GM19468 (cell line): ENCODE data around the gene ADCK1.
"Not testable (repeated sequence)": the region's sequence is repeated elsewhere in the genome, so short reads cannot be mapped to it uniquely, and the experiment has no call there.

ENCODE experiments used
- ATAC-seq: cut with Tn5 transposase; IDR thresholded peaks from one replicate; pipeline ENCODE4 v1.9.1; 2021; ENCODE audit warnings: mild to moderate bottlenecking, moderate library complexity, moderate number of reproducible peaks; ENCODE audit not compliant: unreplicated experiment; ENCODE audit errors: extremely low read depth

Gene ADCK1

DNA sequence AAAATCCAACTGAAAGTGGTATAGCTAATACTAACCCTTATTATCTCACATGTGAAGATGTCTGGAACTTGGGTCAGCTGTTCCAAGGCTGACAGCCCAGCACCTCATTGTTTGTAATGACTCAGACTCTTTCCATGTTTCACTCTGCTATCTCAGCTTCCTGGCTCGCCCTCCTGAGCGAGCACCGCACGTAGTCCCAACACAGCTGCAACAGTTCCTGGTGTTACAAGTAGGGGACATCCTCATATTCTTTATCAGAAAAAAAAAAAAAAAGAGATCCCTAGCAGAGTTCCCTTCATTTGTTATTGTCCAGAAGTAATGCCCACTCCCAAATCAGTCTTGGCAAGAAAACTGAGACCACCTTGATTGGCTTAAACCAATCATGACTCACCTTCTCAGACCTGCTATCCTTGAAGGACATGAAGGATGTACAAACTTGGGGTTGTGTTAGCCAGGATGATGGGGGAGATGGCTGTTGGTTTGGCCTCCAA, 92.5 kb downstream of the ADCK1 start:
- ATAC-seq = no peak

- ATAC-seq = no peak
These were observed 93.1 kb downstream of the ADCK1 start for GRCh38 chr14:77892890-77893484.

DNA sequence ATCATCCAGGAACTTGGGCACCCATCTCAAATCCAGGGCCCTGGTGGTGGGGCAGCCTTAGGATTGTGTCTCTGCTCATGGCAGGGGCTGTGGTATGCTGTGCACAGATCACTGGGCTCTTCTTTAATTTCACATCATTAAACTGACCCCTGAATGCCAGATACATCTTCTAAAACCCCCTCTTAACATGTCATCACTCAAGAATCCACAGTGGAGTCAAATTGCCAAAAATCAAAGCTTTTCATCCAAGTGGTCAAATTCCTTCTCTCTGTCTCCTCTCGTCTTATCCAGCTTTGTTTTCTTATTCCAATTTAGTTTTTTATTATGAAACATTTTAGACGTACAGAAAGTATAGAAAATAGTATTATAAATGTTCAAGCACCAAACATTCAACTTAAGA, 97.5 kb downstream of the ADCK1 start:
- no peak for ATAC-seq

DNA sequence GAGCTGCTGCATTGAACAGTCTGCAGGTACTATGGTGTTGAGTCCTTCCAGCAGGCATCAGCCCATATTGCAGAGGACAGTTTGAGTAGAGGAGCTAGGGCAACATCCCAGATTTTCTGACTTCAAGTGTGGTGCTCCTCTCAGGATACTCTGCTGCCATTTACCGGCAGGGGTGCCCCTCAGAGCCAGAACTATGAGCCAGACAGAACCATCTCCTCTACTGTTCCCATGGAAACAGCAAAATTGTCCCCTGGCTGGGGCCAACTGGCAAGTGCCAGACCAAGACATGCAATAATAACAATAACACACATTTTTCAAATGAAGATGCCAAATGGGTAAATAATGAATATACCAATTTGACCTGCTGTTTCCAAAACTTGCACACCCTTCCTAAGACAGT, 102.9 kb downstream of the ADCK1 start:
- no peak for ATAC-seq

GRCh38 chr14:77903221-77903620, 103.3 kb downstream of the ADCK1 start:
- ATAC-seq = no peak

DNA sequence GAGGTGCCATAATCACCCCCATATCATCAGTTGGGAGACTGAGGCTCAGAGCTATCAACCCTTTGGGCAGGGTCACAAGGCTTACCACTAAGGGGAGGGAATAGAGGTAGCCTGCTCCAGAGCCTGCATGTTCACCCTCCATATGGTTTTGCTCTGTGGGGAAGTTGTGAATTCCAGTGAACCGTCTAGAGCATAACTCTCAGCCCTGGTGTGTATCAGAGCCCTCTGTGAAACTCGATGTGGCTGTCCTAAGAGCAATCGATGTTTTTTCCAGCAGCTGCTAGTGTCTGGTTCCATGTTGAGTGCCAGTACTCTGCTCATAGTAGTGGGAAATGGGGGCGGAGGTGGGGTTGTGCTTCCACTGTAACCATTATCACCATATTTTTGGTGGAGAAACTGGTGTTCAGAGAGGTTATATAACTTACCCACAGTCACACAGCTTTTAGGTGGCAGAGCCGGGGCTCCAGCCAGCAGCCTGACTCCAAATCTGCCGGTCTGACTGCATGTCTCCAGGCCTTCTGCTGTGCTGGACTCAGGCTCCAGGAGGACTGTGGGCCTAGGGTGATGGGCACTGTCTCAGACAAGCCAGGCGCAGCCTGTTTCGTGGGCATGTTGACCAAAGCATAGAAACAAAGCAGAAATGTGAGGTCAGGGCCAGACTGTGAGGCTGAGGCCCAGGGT, 104.2 kb downstream of the ADCK1 start:
- ATAC-seq = no peak

- ATAC-seq = no peak
These were observed 106.5 kb downstream of the ADCK1 start for GRCh38 chr14:77906446-77906845.

DNA sequence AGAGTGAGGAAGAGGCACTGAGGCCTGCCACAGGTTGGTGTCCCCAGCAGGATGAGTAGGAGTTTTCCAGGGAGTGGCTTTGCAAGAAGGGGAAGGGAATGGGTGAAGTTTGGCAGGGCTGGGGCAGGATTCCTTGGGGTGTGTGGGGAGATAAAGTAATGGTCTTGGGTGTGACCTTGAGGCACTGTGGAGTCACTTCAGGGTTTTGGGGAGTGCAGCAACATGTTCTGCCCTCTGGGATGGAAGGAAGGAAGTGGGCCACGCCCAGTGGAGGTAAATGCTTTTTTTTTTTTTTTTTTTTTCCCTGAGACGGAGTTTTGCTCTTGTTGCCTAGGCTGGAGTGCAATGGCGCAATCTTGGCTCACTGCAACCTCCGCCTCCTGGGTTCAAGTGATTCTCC, 108.9 kb downstream of the ADCK1 start:
- ATAC-seq = no peak

GRCh38 chr14:77909911-77910310, 110.0 kb downstream of the ADCK1 start:
- no peak for ATAC-seq

DNA sequence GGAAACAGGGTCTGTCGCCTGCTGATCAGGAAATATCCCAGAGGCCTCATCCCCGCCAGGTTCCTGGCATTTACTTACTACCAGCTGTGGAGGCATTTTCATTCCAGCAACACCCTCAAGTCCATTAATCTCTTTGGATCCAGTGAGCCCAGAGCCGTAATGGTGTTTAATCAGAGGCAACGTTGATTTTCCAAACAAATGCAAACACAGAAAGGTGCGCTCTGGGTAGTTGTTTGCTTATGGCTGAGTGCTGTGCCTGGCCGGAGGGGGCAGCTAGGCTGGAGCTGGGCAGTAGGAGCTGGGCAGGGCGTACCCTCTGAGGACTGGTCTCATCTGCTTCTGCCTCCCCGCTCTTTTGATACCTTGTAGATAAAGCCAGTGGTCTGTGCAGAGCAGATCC, 110.6 kb downstream of the ADCK1 start:
- ATAC-seq = no peak

DNA sequence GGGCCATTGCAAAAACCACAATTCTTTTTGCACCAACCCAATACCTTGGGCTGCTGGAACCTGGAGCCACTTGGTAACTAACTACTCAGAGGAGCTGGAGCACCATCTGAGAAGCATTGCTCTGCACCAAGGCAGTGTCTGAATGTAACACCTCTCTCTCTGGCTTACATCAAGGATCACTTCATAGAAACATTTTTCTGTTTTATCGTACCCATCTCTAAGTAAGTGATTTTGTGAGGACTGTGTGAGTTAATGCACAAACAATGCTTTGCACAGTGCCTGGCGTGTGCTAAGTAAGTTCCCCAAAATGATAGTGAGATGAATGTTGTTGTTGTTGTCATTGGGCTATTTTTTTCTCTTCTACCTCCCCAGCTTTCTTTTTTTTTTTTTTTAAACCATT, 111.4 kb downstream of the ADCK1 start:
- ATAC-seq = no peak

- no peak for ATAC-seq
These were observed 113.0 kb downstream of the ADCK1 start for GRCh38 chr14:77912754-77913556.

DNA sequence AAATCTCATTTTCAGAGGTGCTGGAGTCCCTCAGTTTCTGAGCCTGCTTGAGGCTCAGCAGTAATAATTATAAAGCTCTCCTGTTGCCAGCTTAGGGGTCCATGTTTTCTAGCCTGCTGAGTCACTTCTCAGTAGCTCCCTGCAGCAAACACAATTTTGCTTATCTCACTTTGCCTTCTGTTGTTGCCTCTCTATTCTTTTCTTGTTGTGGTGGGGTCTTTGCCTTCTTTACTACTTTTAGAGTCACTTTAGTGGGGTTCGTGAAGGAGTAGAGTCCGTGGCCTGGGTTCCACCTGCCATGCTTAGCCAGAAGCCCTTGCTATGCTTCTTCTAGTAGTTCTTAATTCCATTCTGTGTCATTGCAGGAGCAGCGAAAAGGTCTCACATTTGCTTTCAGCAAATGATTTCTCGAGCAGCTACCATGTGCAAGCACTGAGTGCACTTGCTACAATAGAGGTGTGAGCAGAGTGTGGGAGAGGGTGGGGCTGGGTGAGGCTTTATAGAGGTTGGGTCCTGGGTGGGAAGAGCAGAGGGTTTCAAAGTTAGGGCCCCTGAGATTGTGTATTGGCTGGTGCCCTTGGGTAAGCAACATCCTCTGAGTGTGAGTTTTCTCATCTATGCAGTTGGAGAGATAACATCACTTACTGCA, 114.3 kb downstream of the ADCK1 start:
- ATAC-seq = no peak

DNA sequence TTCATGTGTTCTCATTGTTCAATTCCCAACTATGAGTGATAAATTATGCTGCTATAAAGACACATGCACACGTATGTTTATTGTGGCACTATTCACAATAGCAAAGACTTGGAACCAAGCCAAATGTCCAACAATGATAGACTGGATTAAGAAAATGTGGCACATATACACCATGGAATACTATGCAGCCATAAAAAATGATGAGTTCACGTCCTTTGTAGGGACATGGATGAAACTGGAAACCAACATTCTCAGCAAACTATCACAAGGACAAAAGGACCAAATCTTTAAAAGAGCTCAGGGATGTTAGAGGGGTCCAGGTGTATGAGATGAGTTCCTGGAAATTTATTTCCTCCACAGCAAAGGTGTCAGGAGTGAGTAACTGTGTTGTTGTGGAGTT, 115.5 kb downstream of the ADCK1 start:
- ATAC-seq = not testable (repeated sequence)

DNA sequence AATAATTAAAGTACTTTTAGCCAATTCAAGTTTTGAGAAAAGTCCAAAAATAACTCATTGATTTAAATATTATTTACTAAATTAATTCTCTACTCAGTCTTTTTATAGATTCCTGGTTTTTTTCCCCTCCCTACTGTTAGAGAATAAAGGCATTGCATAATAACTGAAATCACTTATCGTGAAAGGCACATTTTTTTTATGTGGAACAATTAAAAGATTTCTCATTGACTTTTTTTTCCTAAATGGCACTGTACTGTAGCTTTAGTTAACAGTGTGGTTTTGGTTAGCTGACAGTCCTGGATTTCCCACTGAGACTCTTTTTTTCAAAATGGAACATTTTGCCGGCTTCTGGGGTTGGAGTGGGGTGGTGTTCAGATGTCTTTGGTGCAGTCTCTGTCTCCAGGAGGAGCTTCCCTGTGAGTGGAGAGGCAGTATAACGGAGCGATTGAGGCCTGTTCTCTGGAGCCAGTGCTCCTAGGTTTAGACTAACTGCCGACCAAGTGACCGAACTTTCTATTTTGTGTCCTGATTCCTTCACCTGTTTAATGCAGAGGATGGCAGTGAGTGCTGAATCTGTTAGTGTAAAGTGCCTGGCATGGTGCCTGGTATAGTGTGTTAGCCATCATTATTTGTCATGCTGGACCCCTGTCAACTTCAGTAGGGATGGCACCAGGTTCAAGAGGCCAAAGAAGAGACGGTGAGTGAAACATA, 117.7 kb downstream of the ADCK1 start:
- no peak for ATAC-seq

DNA sequence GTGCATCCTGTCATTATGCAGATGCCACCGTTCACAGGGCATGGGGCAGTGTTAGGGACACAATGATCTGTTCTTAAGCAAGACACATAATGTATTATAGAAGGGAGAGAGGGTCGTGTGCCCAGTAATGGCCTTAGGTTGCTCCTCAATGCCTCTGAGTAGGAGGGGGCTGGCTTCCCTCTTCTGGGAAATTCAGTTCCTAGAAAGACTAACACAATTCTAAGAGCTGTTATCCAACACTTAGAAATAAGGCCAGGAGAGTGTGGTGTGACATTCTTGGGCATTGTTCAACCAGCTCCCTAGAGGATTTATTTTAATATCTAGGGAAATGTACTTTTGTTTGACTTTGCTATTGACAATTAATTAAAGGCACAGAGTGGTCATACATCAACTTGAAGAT, 118.5 kb downstream of the ADCK1 start:
- no peak for ATAC-seq

GRCh38 chr14:77920312-77920711, 120.4 kb downstream of the ADCK1 start:
- no peak for ATAC-seq

DNA sequence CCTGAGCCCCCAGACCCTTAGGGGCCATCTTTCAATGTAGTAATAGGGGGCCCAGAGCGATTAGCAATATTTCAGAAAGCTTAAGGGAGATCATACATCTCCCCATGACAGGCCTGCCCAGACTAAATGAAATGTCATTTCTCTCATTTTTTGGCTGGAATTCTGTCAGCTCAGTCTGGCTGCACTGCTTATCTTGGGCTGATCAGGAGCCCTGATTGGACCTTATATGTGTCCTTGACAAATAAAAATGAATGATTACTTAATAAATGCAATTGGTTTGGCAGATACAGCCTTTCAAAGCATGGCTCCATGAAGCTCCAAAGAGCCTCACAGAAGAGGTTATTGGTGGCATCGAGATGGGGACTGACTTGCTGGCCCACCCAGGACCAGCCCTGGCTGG, 121.9 kb downstream of the ADCK1 start:
- ATAC-seq = no peak

- ATAC-seq = no peak
These were observed 123.4 kb downstream of the ADCK1 start for GRCh38 chr14:77923131-77923936.
